NCI-H446 (cell line): ENCODE measurements around the gene KRTAP10-10.
"Not testable (repeated sequence)": the region's sequence is repeated elsewhere in the genome, so short reads cannot be mapped to it uniquely, and the experiment has no call there.

ENCODE experiments used
- DNase-seq, 2 experiments: peaks; one replicate each; lab custom pipeline; 2025; lab: John Stamatoyannopoulos, UW

The KRTAP10-10 gene

GRCh38 chr21:44626673-44627143 lies 10.4 kb upstream of the KRTAP10-10 start, which contains the start of gene KRTAP10-9:
KRTAP10-9 (plus strand) TSS chr21:44627093; CDS start chr21:44627172, 79 bp downstream.
- no peak for DNase-seq

DNA sequence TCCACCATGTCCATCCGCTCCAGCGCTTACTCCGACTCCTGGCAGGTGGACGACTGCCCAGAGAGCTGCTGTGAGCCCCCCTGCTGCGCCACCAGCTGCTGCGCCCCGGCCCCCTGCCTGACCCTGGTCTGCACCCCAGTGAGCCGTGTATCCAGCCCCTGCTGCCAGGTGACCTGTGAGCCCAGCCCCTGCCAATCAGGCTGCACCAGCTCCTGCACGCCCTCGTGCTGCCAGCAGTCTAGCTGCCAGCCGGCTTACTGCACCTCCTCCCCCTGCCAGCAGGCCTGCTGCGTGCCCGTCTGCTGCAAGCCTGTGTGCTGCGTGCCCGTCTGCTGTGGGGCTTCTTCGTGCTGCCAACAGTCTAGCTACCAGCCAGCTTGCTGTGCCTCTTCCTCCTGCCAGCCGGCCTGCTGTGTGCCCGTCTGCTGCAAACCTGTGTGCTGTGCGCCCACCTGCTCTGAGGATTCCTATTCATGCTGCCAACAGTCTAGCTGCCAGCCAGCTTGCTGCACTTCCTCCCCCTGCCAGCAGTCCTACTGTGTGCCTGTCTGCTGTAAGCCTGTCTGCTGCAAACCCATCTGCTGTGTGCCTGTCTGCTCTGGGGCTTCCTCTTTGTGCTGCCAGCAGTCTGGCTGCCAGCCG lies 9.9 kb upstream of the KRTAP10-10 start:
- DNase-seq = not testable (repeated sequence)

DNA sequence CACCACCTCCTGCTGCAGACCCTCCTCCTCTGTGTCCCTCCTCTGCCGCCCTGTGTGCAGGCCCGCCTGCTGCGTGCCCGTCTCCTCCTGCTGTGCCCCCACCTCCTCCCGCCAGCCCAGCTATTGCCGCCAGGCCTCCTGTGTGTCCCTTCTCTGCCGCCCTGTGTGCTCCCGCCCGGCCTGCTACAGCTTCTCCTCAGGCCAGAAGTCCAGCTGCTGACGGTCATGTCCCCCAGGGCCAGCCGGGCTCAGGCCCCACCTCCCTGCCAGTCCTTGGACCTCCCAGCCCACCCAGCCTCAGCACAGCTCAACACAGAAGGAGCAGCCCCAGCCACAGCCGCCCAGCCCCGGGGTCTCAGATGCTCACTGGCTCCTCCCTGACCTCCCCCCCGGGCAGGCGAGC lies 9.3 kb upstream of the KRTAP10-10 start:
- not testable (repeated sequence) for DNase-seq

GRCh38 chr21:44628707-44629391 lies 8.3 kb upstream of the KRTAP10-10 start:
- no peak for DNase-seq

DNA sequence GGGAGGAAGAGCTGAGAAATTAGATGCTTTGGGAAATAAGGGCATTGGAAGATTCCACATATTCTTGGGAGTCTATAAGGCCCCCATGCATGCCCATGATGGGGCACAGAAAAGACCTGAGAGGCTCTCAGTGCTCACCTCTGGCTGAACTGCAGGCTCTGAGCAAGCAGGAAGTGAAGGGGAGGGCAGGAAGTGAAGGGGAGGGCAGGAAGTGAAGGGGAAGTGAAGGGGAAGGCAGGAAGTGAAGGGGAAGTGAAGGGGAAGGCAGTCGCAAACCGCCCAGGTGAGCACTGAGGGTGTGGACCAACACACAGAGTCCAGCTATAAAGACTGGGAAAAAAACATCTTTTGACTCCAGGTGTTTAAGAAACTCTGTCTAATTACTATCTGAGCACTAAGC lies 6.7 kb upstream of the KRTAP10-10 start:
- DNase-seq = no peak

GRCh38 chr21:44632067-44632466 lies 5.1 kb upstream of the KRTAP10-10 start:
- no peak for DNase-seq

DNA sequence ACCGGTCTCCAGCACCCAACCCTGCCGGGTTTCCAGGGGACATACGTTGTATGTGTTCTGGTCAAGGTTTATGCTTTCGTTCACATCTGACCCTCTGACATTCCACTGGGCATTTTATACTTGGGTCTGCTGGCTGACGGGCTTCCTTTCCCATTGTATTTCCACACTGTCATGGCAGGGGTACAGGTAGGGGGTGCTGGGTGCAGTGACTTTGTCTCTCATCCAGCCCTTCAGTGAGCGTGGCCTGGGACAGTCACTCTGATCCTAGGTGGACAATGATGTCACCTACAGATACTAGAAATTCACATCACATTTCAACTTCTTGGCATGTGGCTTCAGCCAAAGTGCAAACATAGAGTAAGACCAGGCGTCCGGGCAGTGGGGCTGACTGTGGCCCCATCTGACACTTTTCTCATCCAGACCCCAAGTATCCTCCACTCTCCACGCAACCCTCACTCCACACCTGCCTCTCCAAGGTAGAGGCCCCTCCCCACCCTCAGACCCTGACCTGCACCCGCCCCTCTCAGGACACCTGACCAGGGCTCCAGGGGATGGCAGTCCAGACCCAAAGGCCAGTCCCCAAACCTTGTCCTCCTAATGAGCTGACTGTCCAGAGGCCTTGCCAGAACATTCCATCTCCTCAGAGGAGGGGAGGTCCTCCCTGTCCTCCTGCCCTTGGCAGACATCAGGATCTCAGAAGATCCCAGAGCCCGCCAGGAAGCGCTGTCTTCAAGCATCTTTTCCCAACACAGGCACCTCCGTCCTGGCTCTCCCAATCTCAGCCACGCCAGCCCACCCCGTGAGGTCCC lies 743 bp upstream of the KRTAP10-10 start:
- no peak for DNase-seq

- DNase-seq = not testable (repeated sequence)
Measured at GRCh38 chr21:44637851-44638348, 744 bp downstream of the KRTAP10-10 start.

DNA sequence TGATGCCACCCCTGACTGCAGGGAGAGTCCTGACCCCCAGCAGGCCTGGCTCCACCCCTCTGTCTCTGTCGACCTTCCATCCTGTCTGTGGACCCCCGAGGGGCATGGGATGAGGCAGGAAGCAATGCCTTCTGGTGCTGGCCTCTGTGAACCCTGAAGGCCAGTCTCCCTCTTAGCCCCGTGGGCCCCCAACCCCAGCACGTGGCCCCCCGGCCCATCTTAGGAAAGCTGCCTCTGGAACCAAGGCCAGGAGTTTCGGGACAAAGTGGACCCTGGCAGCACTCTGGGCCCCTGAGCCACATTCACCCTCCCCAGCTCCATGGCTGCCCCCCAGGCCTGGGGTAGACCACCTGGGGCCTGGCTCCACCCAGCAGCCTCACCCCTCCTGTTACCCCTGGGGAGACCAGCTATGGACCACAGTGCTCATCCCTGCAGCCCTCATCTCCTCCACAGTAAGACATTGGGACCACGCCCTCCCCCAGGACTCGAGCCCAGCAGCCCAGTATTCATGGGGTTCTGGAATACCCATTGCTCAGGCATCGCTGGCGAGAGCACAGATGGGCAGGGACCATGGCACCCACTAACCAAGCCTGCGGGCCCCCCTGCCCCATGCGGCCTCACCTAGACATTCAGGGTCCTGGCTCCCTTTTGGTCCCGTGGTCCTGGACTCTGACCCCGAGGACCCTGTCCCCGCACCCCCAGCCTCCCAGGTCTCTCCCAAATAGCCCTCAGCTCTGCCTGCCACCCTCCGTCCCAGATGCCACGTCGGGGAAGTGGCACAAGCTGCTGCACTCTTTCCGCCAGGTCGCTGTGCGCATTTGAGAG lies 1.6 kb downstream of the KRTAP10-10 start:
- DNase-seq = not testable (repeated sequence)

DNA sequence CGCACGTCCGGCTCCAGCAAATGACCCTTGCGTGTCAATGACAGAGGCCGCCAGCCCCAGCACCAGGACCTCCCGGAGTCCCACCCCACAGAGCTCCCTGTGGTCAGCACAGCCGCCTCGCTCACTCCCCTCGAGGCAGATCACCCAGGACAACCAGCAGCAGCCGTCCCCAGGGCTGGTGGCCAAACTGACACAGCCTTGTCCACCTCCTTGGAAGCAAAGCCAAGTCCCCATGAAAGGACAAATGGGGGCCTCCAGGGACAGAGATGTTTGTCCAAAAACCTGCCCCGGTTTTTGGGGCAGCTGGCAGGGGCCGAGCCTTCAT lies 2.1 kb downstream of the KRTAP10-10 start:
- DNase-seq = no peak

DNA sequence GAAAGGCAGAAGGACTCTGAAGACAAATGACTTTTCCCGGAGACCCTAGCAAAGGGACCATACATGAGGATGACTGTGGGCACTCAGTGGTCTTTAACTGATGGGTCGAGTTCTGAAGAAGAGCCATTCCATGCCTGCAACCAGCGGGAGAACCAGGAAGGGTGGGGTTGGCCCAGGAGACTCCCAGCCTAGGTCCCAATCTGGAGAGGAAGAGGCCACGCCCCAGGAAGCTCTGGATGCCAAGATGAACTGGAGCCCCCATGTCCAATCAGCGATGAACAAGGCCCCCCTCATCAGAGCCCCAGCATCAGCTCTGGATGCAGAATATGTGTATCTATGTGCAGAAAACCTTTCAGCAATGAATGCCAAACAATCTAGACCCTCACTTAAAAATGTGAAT lies 3.6 kb downstream of the KRTAP10-10 start:
- no peak for DNase-seq

DNA sequence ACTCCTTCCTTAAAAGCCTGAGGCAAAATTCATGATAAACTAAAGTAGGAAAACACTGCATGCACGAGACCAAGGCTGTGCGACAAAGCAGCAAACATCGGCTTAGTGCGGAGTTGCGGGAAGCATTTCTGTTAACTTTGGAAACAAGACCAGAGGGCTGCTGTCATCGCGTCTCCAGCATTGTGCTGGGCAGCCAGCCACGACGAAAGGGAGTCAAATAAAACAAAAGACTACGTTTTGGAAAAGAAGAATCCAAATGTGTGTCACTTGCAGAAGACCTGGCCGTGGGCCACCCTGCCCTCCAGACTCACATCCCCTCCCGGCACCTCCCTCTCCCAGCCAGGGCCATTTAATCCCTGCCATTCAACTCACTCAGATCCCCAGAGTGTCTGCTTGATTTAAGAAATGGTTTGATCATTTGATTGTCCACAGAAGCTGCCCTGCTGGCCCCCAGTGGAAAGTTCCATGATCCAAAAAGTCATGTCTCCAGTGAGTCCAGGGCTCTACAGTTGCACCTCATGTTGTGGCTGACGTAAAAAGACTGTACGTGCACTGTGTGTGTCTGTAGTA lies 6.7 kb downstream of the KRTAP10-10 start:
- DNase-seq = no peak

DNA sequence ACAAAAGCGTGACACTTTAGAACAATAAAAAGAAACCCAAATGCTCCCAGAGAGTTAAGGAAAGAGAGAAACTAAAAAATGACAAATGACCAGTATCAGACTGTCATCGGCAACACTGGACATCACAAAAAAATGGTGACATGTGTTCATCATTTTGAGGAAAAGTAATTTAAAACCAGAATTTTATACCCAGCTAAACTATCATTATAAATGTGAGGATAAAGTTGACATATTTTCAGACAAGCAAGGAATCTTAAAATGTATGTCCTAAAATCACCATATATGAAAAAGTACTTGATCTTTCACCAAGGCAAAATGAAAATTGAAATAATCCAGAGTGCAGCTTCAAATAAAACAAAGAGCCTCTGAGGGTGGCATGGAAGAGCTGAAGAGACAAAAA lies 7.7 kb downstream of the KRTAP10-10 start:
- DNase-seq = no peak

GRCh38 chr21:44646366-44647221 lies 9.4 kb downstream of the KRTAP10-10 start, which contains the start of gene KRTAP10-11:
KRTAP10-11 (plus strand) TSS chr21:44646414; CDS start chr21:44646459, 45 bp downstream.
- not testable (repeated sequence) for DNase-seq

GRCh38 chr21:44647222-44647552 lies 10.0 kb downstream of the KRTAP10-10 start:
- no peak for DNase-seq

DNA sequence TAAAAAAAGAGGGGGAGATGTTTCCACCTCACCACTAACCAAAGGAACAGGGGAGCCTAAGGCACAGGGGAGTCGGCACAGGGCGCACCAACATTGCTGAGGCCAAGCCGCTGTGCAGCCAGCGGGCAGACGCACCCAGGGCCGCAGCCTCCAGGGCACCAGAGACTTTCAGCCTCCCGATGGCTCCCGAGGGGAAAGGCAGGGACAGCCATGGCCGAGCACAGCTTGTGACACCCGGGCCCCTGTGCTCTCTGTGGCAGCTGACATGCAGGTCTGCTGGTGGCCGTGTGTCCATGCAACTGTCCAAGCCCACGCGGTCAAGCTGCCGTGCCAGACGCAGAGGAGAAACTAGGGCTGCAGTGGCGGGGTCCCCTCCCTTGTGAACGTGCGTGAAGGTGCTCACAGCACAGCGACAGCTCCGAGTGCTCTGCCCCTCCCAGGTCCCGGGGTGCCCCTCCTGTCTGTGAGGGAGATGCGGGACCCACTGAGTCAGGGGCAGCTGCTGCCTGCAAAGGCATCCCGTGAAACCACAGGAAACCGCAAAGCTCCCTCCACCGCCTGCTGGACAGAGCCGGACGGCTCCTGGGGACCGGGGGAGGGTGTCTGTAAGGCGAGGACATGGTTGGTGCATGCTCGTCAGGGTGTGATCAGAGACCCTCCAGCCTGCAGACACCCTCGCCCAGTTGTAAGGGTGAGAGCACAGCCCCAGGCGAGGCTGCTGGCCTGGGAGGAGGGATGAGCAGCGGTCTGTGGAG lies 11.6 kb downstream of the KRTAP10-10 start:
- no peak for DNase-seq

DNA sequence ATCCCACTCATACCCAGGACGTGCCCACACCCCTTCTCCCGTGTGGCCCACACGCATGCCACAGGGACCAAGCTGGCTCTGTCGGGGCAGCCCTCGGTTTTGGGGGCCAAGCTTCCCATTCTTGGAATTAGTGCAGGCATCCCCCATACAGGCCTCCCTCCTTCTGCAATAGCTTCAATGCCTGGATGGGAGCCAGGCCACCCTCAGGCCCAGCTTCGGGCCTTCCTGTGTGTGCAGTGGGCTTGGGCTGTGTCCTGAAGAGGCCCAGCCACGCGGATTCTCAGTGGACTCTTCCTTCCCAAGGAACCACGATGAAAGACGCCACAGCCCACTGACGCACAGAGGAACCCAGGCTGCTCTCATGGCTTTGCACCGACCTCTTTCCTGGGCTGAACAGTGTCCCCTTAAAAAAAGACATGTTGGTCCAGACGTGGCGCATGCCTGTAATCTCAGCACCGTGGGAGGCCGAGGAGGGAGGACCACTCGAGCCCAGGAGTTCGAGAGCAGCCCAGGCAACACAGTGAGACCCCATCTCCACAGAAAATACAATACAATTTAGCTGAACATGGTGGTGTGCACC lies 12.5 kb downstream of the KRTAP10-10 start:
- DNase-seq = no peak

GRCh38 chr21:44650265-44650972 lies 13.3 kb downstream of the KRTAP10-10 start:
- no peak for DNase-seq
